GM19328 (cell line): Measurements from ENCODE around the gene CDH16.

Experiments used
- ATAC-seq: cut with Tn5 transposase; IDR thresholded peaks from one replicate; pipeline ENCODE4 v1.9.1; 2021; ENCODE audit warnings: mild to moderate bottlenecking, moderate library complexity; ENCODE audit not compliant: unreplicated experiment

Gene CDH16

DNA sequence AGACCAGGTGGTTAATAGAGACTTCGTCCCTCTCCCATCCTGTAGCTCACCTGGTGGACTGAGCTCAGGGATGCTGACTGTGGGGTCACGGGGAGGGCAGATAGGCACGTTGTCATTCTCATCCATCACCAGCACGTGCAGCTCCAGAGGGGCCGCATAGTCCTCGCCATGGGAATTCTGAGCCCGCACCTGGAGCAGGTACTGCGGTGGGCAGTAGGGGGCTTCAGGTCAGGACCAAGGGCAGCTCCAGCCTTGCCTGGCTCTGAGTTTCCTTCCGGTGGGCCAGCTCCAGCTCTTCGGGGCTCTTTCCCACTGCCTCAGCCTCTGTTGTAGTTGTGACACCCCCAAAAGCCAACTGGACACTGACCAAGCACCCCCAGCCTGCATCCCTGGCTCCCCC is 5.6 kb downstream of the CDH16 start:
- no peak for ATAC-seq

DNA sequence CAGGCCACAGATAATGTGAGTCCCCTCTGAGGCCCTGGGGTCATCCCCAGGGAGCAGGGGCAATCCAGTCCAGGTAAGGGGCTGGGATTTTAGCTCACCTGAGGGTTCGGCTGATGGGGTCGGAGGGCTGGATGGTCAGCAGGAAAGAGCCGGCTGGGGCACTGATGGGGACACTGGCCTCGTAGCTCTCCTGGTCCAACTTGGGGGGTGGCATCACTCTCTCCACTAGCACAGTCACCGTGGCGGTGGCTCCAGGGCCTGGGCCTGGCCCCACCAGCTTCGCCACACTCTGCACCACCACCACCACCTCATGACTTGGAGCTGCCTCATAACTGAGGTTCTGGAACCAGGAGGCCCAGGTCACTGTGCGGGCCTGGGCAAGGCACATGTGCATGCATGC is 6.9 kb downstream of the CDH16 start:
- ATAC-seq: no peak

- no peak for ATAC-seq
Observed at GRCh38 chr16:66911112-66911511, 7.6 kb downstream of the CDH16 start.

DNA sequence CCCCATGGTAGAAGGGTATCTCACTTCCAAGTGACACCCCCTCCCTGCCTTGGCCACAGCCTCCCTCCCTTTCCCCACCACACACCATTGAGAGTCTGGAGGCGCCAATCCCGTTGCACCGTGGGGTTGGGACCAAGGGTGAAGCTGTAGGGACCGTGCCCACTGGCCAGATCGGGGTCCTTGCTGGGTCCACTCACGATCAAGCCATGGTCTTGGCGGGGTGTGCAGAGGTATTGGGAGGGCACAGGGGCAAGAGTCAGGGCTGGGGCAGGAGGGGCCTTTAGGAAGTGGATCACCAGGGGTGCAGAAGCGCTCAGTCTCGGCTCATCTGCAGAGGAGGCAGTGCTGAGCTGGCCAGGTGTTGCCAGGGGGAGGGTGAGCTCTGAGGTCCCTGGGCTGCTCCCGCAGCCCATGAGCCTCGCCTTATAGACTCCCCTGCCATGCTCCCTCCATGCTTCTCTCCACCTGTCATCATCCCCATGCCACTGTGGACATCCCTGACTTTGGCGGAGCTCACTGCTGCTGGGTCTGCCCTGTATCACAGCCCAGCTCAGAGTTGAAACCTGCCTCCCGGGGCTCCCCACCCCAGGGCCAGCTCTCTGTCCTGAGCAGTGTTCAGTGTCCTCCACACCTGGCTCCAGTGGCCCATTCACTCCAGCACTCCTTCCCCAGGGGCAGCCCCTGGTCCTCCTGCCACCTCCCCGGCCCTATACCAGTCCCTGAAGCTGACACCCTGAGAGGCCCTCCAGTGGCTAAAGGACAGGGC is 8.3 kb downstream of the CDH16 start:
- ATAC-seq: no peak

DNA sequence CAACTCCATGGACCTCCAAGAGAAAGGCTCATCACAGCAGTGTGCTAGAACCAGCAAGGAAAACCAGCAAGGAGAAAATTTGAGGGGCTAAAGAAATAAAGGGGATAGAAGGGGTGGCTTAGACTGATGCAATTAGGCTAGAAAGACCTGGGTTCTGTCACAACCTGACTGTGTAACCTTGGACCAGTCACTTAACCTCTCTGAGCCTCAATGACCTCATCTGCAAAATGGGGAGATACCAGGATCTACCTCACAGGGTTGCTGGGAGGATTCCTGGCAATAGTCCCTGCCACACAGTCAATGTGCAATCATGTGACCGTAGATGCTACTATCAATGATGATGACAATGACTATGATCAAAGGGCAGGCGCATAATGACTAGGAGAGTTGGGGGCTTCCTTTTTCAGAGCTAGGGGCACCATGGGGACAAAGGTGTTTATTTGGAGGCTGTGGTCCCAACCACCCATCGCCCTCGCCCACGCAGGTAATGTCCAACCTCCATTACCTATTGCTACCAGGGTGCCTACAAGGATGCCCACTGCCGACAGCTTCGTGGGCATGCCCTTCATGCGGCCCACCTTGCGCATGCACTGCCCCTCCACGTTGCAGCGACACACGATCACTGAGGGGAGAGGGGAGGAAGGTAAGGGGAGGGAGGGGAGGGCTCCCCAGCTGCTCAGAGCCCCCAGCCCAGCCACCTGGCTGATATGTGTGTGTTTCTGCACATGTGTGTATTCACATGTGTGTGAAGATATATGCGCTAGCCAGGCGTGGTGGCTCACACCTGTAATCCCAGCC is 9.7 kb downstream of the CDH16 start:
- ATAC-seq: no peak

DNA sequence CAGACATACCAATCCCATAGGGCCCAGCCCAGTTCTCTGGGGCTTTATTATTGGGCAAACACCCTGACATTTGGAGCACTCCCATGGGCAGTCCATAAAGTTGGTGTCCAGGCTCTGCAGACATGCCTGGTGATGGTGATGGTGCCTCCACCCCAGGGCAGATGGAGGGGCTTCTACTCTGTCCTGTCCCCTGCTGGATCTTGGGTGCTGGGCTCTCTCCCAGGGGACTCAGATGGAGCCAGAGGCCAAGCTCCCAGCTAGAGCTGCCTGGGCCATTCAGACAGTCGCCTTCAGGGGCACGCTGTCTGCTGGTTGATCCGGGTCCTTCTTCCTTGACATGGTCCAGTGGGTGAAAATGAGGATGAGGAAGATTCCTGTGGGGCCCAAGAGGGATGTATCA is 10.6 kb downstream of the CDH16 start:
- no peak for ATAC-seq

- ATAC-seq: no peak
Observed at GRCh38 chr16:66906916-66907836, 11.5 kb downstream of the CDH16 start.

DNA sequence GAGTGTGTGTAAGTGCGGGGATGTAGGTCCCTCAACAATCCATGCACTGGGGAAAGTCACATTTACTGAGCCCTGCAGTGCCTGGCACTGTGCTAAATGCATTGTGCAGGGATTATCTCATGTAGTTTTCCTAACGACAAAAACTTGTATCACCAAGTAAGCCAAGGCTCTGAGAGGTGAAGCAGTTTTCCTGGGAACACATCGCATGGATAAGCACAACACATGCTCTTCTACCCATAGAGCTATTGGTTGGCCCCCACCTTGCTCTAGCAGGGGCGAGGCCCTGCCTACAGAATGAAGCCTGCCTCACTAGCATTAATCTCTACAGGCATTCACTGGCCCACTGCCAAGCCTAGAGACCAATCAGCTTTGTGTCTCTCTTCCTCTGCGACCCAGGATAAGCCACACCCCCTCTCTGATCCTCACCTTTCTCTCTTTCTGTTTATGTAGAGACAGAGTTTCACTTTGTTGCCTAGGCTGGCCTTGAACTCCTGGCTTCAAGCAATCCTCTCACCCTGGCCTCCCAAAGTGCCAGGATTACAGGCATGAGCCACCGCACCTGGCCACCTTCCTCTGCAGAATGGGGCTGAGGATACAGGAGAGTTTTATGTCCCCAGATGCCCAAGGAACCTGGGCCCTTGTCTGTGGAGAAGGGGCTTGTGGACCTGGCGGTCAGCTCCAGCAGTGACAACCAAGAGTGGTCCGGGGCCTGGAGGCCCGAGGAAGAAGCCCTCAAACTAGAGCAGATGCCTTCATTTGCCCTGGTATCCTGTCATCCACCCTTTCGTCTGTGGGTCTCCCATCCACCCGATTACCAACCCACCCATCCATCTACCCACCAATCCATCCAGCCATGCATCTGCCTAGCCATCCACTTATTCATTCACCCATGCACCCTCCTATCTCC is 12.8 kb downstream of the CDH16 start:
- no peak for ATAC-seq

GRCh38 chr16:66904846-66905632 is 13.6 kb downstream of the CDH16 start:
- no peak for ATAC-seq

- ATAC-seq: no peak
Observed at GRCh38 chr16:66904428-66904845, 14.2 kb downstream of the CDH16 start.

DNA sequence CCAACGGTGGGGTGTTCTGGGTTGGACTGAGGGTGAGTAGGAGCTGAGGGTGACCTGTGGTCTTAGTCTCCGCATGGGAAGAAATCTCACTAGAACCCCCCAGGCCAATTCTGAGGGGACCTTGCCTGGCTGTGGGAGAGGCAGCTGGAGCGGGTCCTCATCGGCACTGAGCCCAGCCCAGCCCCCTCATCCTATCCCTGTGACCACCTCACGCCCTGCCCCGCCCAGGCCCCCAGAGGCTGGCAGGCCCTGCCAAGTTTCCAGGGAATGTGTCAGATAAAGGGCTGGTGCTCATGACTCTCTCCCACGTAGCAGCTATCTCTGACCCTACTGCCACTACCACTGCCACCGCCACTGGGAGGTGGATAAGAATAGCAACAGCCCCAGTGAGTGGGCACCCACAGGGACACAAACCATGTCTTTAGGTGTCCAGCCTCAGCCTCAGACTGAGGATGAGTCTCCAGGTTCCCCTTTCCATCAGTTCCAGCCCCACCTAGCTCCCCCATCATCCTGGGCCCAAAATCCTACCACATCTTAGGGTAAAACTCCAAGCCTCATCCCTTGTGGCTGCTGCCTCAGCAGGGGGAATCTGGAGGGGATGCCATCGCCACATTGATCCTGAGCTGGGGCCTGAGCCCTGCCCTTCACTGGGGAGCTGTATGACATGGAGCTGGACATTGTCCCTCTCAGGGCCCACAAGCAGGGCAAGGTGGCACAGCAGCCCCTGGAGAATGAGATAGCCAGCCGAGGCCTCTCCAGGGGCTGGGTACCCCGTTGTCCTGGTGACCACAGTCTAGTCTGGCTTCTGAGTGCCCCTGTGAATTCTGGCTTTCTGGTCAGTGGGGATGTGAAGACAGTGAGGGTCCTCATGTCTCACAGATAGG is 14.9 kb downstream of the CDH16 start:
- no peak for ATAC-seq

GRCh38 chr16:66902648-66903543 is 15.8 kb downstream of the CDH16 start:
- no peak for ATAC-seq

DNA sequence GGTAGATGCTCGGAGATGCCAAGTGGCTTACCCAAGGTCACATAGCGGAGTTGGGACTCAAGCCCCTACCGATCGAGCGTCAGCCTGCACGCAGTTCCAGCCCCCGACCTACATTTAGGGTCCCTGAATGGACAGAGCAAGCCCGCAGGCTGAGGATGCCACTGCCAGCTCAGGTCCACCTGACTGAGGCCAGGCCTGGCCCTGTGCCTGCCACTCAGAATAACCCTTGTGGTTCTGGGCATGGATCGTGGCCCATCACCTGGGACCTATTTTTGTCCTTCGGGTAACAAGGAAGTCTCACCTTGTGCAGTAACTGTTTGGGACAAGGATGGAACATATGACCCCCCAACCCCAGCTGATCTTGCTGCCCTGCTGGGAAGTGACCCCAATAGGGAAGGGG is 17.1 kb downstream of the CDH16 start:
- no peak for ATAC-seq

DNA sequence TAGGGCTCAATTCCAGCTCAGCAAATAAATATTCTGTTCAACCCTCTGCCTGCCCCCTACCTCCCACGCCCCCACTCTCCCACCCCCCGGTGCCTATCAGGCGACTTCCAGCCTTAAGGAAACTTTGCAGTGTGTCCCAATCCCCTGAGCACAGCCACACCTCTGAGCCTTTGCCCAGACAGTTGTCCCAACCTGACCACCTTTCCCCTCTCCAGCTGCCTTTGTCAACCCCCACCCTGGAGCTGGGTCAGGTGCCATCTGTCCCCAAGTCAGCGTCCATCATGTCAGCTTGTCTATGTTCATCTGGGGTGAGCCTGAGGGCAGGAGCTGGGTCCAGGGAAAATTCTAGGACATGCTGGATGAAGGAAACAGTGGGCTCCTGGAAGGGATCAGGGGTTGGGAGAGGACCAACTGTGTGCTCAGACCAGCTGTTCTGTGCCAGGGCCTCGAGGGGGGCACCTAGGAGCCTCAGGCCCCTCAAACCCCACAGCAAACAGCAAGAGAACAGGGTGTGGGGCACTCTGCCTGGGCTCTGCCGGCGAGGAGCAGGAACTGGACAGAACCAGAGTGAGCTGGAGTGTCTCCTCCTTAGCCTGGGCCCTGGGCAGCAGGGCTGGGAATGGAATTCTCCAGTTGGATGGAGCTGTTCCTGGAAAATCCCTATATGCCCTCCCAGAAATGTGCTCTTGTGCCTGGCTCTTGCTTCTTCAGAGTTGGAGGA is 17.8 kb downstream of the CDH16 start:
- ATAC-seq: no peak

DNA sequence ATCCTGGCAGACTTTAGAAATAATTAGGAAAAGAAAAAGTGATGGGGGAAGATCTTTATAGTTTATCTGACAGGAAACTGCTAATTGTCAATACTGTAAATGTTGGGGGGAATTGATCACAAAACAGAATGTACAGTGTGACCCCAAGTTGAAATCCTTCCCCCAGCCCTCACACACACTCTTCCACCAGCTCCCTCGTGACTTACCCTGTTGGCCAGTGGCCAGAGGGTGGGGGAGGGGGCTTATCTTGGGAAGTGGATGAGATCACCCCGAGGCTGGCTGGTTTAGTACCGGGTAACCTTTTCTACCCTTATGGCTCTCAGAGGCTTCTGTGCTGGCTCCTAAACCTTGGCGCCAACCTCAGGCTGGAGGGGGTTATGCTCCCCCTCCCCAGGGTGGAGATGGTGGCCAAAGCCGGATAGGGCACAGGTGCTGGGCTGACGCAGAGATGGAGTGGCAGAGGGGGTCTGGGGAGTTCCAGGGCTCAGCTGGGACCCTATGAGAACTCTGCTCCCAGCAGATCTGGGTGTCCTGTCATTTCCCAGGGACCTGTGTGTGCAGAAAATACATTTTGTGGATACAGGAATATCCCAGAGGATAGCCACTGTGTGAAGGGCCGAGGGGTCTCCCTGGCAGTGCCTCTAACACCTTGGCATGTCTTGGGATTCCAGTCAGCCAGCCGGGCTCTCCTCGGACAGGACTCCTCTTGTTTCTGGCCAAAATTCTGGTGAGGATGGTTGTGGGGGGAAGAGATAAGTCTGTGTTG is 18.6 kb downstream of the CDH16 start:
- no peak for ATAC-seq

DNA sequence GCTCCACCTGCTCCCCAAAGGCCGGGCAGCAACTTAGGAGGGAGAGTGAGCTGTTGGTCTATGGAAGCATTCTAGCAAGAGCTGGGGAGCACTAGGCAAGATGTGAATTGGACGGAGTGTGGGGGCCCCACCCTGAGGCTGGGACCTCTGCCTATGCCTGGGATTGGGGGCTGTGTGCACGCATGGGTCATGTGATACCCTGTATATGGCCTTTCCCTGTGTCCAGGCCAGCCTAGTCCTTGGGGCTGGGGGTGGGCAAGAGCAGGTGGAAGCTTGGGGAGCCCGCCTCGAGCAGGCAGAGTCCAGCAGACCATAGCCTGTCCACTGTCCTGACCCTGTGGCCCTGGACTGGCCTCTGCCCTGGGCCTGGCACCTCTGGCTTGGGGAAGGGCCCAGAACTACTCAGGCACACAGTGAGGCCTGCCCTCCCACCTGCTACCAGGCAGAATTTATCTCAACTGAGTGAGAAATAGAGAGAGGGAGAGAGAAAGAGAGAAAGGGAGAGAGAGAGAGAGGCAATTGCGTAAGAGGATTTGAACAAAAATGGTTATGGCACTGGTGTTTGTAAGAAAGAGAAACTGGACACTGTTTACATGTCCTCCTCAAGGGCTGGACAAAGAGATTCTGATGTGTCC is 19.3 kb downstream of the CDH16 start:
- no peak for ATAC-seq
